Fibroblast of skin of back (primary cell): Measurements from ENCODE around the gene ATP2B2.
A peak's percentile ranks its signal among the peaks of the same experiment; 100 is the strongest.
"Not testable (repeated sequence)": the region's sequence is repeated elsewhere in the genome, so short reads cannot be mapped to it uniquely, and the experiment has no call there.

Experiments
- DNase-seq: peaks from one replicate; pipeline ENCODE4 v3.0.0-alpha.2; 2013

ATP2B2 gene

DNA sequence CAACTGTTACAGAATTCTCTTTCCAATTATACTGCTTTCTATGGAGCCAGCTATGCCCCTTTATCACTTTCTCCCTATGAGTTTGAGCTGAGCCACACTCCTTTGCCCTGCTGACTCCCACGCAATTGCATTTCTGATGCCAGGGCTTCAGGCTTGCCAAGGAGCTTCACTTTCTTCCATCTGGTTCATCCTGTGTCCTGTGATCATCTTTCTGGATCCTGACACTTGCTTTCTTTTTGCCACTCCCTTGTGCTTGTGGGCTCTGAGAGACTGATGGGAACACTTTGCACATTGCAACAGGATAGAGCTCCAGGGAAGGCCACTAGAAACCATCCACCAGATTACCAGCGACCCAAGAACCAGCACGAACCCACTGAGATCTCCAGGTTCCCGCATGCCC is 107.5 kb downstream of the ATP2B2 start:
- no peak for DNase-seq

DNA sequence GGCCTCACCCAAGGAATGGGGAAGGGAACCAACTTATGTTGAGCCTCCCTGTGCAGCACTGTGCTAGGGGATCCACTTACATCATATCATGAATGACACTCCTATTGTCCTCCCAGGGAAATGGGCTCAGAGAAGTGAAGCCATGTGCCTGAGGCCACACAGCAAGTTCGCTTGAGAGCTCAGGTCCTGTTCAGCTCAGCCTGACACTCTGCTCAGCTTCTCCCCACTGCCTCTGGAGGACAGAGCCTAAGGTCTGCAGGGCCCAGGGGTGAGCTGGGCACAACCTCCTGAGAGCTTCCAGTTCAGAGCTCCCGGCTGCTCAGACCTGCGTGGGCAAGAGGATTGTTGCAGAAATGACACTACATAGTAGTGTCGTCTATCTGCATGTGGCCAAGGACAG is 108.5 kb downstream of the ATP2B2 start:
- DNase-seq, result no peak

GRCh38 chr3:10396083-10396482 is 109.3 kb downstream of the ATP2B2 start:
- DNase-seq, result no peak

DNA sequence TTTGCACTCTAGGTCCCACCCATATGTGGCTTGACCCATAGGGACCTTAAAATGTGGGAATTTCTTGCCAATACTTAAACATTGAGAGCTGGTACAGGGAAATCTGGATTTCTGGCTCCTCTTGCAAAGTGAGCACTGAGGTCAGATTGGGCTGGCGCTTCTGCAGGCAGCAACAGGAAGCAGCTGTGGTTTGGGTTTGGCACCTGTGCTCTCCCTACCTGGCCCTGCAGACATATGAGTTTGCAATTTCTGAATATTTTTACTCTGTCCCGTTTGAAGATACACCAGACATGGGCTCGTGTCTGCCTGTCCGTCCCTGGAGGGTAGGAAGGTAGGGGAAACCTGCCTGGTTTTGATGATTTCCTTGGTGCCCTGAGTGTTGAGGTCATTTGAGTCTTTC is 109.7 kb downstream of the ATP2B2 start:
- DNase-seq, result no peak

DNA sequence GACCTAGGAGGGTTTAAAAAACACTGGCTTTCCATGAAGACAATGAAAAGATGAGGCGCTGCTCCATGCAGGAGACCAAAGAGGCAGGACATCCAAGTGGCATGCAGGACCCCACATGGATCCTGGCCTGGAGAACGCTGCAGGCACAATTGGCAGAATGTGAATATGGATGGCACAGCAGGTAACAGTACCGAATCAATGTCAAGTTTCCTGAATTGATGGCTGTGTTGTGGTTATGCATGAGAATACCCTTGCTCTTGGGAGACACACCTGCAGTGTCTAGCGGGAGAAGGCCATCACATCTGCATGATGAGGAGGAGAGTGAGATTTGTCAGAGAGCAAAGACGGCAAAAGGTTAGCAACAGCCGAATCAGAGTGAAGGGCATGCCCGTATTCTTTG is 110.2 kb downstream of the ATP2B2 start:
- no peak for DNase-seq

GRCh38 chr3:10394491-10395025 is 110.8 kb downstream of the ATP2B2 start:
- no peak for DNase-seq

GRCh38 chr3:10393514-10393913 is 111.9 kb downstream of the ATP2B2 start:
- DNase-seq, result no peak

DNA sequence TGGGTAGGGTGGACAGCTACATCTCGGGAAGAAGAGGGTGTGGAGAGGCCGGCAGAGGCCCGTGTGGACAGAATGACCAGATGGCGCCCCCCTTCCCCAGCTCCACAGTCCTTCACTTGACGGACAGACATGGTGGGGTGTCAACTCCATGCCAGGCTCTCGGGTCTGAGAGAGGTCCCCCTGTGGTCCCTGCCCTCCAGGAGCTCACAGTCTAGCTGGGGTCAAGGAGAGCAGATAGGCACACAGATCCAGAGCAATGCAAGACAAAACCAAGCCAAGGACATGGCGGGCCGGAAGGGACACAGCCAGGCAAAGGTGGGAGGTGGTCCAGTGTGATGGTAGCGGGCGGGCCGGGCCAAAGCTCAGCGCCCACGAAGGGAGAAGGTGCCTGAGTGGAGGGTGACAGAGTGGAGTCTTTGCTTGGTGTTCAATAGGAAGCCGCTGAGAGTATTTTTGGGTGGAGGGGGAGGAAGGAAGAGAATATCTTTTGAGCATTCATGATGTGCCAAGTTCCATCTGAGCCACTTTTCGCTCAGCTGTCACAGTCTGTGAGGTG is 112.4 kb downstream of the ATP2B2 start:
- DNase-seq, result no peak

- no peak for DNase-seq
Observed at GRCh38 chr3:10392244-10392643, 113.1 kb downstream of the ATP2B2 start.

GRCh38 chr3:10391391-10391790 is 114.0 kb downstream of the ATP2B2 start:
- no peak for DNase-seq

DNA sequence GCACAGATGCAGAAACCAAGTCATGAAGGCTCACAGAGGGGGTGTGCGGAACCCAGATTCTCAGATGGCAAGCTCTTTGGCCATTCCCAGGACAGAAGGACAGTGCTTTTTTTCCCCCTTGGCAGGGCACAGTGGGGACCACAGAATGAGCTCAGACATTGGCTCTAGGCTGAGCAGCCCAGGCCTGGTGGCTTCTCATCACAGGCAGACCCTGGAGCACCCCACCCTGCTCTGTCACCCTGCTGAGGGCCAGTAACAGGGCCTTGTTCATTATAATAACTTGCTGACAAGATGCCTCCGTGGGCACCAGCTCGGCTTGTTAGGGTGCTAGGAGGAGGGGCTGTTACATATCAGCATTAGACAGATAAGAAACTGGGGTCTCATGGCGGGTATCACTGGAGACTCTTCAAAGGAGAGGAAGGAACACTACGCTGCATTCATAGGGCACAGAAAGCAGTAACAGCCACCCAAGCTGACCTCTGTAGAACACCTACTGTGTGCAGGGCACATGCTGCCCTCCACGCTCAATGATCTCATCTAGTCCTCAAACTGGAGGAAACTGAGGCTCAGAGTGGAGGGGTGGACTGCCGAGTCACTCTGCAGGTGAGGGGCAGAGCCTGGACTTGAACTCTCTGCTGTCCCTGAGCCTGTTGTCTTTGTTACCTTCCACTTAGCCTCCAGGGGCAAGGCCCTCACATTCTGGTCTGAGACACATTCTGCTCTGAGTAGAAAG is 114.6 kb downstream of the ATP2B2 start:
- DNase-seq, result no peak

DNA sequence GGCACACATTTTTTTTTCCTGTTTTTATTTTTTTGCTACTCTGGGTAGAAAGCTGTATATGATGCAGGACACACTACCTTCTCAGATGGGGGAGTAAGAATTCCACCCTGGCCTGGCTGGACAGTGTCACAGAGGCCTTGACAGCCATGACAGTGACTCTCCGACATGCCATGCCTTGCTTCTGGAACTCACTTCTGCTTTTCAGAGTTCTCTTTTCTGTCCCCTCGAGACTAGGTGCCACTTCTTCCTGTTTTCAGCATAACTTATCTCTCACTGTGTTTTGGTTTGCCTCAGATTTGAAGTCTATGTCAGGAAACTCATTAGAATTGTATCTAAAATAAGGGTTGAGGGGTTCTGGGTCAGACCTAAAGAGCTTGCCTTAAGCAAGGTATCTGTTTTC is 115.4 kb downstream of the ATP2B2 start:
- DNase-seq, result no peak

- no peak for DNase-seq
Observed at GRCh38 chr3:10389339-10389738, 116.0 kb downstream of the ATP2B2 start.

- no peak for DNase-seq
Observed at GRCh38 chr3:10387881-10388609, 117.3 kb downstream of the ATP2B2 start.

- no peak for DNase-seq
Observed at GRCh38 chr3:10386121-10386520, 119.3 kb downstream of the ATP2B2 start.

- no peak for DNase-seq
Observed at GRCh38 chr3:10384541-10385360, 120.6 kb downstream of the ATP2B2 start.

GRCh38 chr3:10383850-10384248 is 121.5 kb downstream of the ATP2B2 start:
- DNase-seq, result no peak

- DNase-seq, result no peak
Observed at GRCh38 chr3:10382892-10383849, 122.2 kb downstream of the ATP2B2 start.

GRCh38 chr3:10382445-10382844 is 122.9 kb downstream of the ATP2B2 start:
- not testable (repeated sequence) for DNase-seq

DNA sequence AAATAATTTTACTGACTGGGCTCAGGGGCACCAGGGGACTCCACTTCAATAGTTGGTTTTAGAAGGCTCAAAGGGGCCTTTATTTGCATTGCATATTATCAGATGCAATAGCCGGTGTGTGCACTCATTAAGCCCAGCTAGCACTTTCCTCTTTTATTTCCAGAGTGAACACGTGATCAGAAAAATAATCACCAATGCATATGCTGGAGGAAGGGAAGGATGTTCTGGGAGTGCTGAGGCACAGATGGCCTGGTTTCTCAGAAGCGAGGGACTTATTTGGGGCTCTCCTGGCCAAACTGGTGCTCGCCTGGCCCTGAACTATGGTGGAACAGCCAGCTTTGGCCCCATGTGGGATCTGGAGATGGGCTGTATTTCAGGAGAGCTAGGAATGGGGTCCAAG is 124.0 kb downstream of the ATP2B2 start:
- DNase-seq, result no peak

DNA sequence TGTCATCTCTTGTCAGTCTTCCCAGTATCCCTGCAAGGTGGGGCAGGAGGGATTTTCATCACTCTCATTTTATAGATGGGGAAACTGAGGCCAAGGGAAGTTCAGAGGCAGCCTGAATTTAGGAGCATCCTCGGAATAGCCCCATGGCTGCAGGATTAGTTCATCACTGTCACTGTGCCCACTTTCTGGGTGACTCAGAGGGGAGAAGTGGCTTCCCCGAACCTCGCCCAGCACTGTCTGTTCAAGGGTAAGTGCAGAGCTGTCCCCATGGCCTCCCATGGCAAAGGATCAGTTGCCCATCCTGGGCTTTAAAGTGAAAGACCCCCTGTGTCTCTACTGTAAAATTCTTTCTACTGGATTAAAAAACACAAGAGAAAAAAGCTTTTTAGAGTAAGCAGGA is 124.5 kb downstream of the ATP2B2 start:
- DNase-seq, result peak; percentile 15

- DNase-seq, result no peak
Observed at GRCh38 chr3:10379961-10380360, 125.4 kb downstream of the ATP2B2 start.
